H1 (cell line): ENCODE results near the gene CHST3. TPM values are rescaled to one million over a fixed set of nuclear protein-coding genes. Genes with fewer than 3 reads are reported as not detected.

Source experiments
- CTCF ChIA-PET: fragments of 300-600 bp; sonication (Branson Sonifier 250); formaldehyde crosslinking; loops from one replicate; lab custom pipeline; 2021; ENCODE audit not compliant: partially characterized antibody; lab: Charles Lee
- POLR2A ChIA-PET: fragments of 300-600 bp; sonication (Branson Sonifier 250); formaldehyde crosslinking; loops from one replicate; lab custom pipeline; 2021; ENCODE audit warnings: inconsistent platforms; ENCODE audit not compliant: partially characterized antibody; lab: Charles Lee
- DNase-seq, 2 experiments: peaks; one replicate each; pipeline versions ENCODE4 v3.0.0 to v3.0.0-alpha.2; 2010 to 2022; ENCODE audit warnings: low spot score in 2 of 2, low read depth in 1 of 2, mixed read lengths in 1 of 2
- FAIRE-seq: peaks from 2 replicates; lab custom pipeline; 2011; peaks lifted over from hg19 to GRCh38; lab: Jason Lieb, UNC
- H2AFZ ChIP-seq: 2 replicates; pipeline ENCODE4 v1.8.1; 2012; ENCODE audit warnings: low read length, inconsistent platforms
- H2AK5ac ChIP-seq: 2 replicates; pipeline ENCODE4 v1.6.1; 2013; ENCODE audit warnings: low read depth, low read length
- H2BK120ac ChIP-seq: replicated peaks from 2 replicates; pipeline ENCODE3; 2013; ENCODE audit warnings: low read depth, low read length, inconsistent platforms
- H2BK12ac ChIP-seq: 2 replicates; pipeline ENCODE4 v1.6.1; 2013; ENCODE audit warnings: low read depth, low read length
- H2BK15ac ChIP-seq: 2 replicates; pipeline ENCODE4 v1.6.1; 2013; ENCODE audit warnings: low read length
- H2BK20ac ChIP-seq: 2 replicates; pipeline ENCODE4 v1.6.1; 2013; ENCODE audit warnings: low read length
- H2BK5ac ChIP-seq: 2 replicates; pipeline ENCODE4 v1.6.1; 2013; ENCODE audit warnings: low read depth, low read length
- H3K14ac ChIP-seq: 2 replicates; pipeline ENCODE4 v1.6.1; 2013; ENCODE audit warnings: inconsistent platforms; ENCODE audit not compliant: insufficient read length
- H3K18ac ChIP-seq: 2 replicates; pipeline ENCODE4 v1.6.1; 2013; ENCODE audit warnings: low read length; ENCODE audit errors: extremely low read depth
- H3K23ac ChIP-seq: 2 replicates; pipeline ENCODE4 v1.6.1; 2013; ENCODE audit warnings: inconsistent platforms; ENCODE audit not compliant: insufficient read length
- H3K23me2 ChIP-seq: 2 replicates; pipeline ENCODE4 v1.6.1; 2013; ENCODE audit warnings: low read depth, low read length
- H3K27ac ChIP-seq: 2 replicates; pipeline ENCODE4 v1.6.1; 2011; ENCODE audit warnings: low read depth, low read length, inconsistent platforms
- H3K27me3 ChIP-seq, 4 experiments: replicated peaks in 1 of 4; 1 replicate in 1 of 4; 2 replicates in 3 of 4; pipeline versions ENCODE4 v1.6.1 to v1.8.1; 2011 to 2013; ENCODE audit warnings: low read length in 3 of 4, mild to moderate bottlenecking in 3 of 4, inconsistent platforms in 2 of 4, mixed read lengths in 2 of 4, moderate library complexity in 1 of 4; ENCODE audit not compliant: control insufficient read depth in 3 of 4, insufficient read depth in 3 of 4; ENCODE audit errors: extremely low read depth in 1 of 4
- H3K36me3 ChIP-seq, 4 experiments: 2 replicates each; pipeline versions ENCODE4 v1.6.1 to v1.8.1; 2011 to 2013; ENCODE audit warnings: mild to moderate bottlenecking in 4 of 4, low read length in 3 of 4, moderate library complexity in 2 of 4, control low read depth in 1 of 4, inconsistent platforms in 1 of 4; ENCODE audit not compliant: insufficient read depth in 4 of 4, control insufficient read depth in 2 of 4
- H3K4ac ChIP-seq: replicated peaks from 2 replicates; pipeline ENCODE3; 2013; ENCODE audit warnings: low read length, low read depth, mixed read lengths, inconsistent platforms; ENCODE audit not compliant: insufficient read length
- H3K4me1 ChIP-seq, 4 experiments: replicated peaks in 1 of 4; 1 replicate in 1 of 4; 2 replicates in 3 of 4; pipeline versions ENCODE4 v1.6.1 to v1.8.1; 2011 to 2013; ENCODE audit warnings: low read length in 3 of 4, inconsistent platforms in 2 of 4, mixed read lengths in 1 of 4; ENCODE audit not compliant: insufficient read depth in 4 of 4, control insufficient read depth in 3 of 4
- H3K4me2 ChIP-seq, 2 experiments: 2 replicates each; pipeline versions ENCODE4 v1.6.1 to v1.8.1; 2011 to 2013; ENCODE audit warnings: low read depth in 2 of 2, low read length in 2 of 2, control low read depth in 1 of 2, inconsistent platforms in 1 of 2, mild to moderate bottlenecking in 1 of 2; ENCODE audit not compliant: insufficient read depth in 1 of 2
- H3K4me3 ChIP-seq, 4 experiments: fragments of 200-600, 300-600 bp in 1 of 4; sonication (generic), shearing (Covaris generic), sonication (Bioruptor Twin) in 1 of 4; 2 replicates each; pipeline versions ENCODE4 v1.5.1 to v1.8.1; 2011 to 2016; ENCODE audit warnings: low read length in 4 of 4, low read depth in 3 of 4, control low read depth in 2 of 4, inconsistent platforms in 2 of 4, mild to moderate bottlenecking in 2 of 4, mixed read lengths in 1 of 4, moderate library complexity in 1 of 4; ENCODE audit not compliant: insufficient read depth in 2 of 4; ENCODE audit errors: extremely low read depth in 1 of 4
- H3K56ac ChIP-seq: replicated peaks from 2 replicates; pipeline ENCODE3; 2013; ENCODE audit warnings: low read depth, mild to moderate bottlenecking, mixed read lengths, low read length, inconsistent platforms; ENCODE audit not compliant: insufficient read length
- H3K79me1 ChIP-seq: 2 replicates; pipeline ENCODE4 v1.6.1; 2013; ENCODE audit warnings: low read depth, low read length, control low read depth
- H3K79me2 ChIP-seq, 2 experiments: 2 replicates each; pipeline versions ENCODE4 v1.6.1 to v1.8.1; 2012 to 2013; ENCODE audit warnings: low read length in 2 of 2, mild to moderate bottlenecking in 2 of 2, inconsistent platforms in 1 of 2; ENCODE audit not compliant: insufficient read depth in 2 of 2, control insufficient read depth in 1 of 2
- H3K9ac ChIP-seq, 4 experiments: replicated peaks in 1 of 4; 1 replicate in 1 of 4; 2 replicates in 3 of 4; pipeline versions ENCODE4 v1.6.1 to v1.8.1; 2011 to 2013; ENCODE audit warnings: low read depth in 3 of 4, low read length in 3 of 4, control low read depth in 2 of 4, mild to moderate bottlenecking in 2 of 4, moderate library complexity in 2 of 4, inconsistent platforms in 1 of 4; ENCODE audit errors: extremely low read depth in 1 of 4
- H3K9me3 ChIP-seq, 2 experiments: 2 replicates each; pipeline versions ENCODE4 v1.6.1 to v1.8.1; 2012 to 2013; ENCODE audit warnings: mild to moderate bottlenecking in 2 of 2, moderate library complexity in 2 of 2, control low read depth in 1 of 2, inconsistent platforms in 1 of 2, low read depth in 1 of 2, low read length in 1 of 2, mixed read lengths in 1 of 2; ENCODE audit not compliant: insufficient read depth in 2 of 2
- H4K20me1 ChIP-seq, 2 experiments: replicated peaks in 1 of 2; 2 replicates each; pipeline versions ENCODE3 to v1.8.1; 2011 to 2013; ENCODE audit warnings: inconsistent platforms in 2 of 2, low read length in 2 of 2, mild to moderate bottlenecking in 1 of 2; ENCODE audit not compliant: insufficient read depth in 2 of 2, control insufficient read depth in 1 of 2
- H4K5ac ChIP-seq: 2 replicates; pipeline ENCODE4 v1.6.1; 2013; ENCODE audit warnings: low read length, low read depth, mixed read lengths, inconsistent platforms; ENCODE audit not compliant: insufficient read length
- H4K8ac ChIP-seq: 2 replicates; pipeline ENCODE4 v1.8.0; 2013; ENCODE audit warnings: mild to moderate bottlenecking, moderate library complexity, low read length, inconsistent platforms; ENCODE audit not compliant: insufficient read depth; ENCODE audit errors: extremely low read depth
- H4K91ac ChIP-seq: replicated peaks from 2 replicates; pipeline ENCODE3; 2013; ENCODE audit warnings: low read length, mixed read lengths, inconsistent platforms; ENCODE audit not compliant: insufficient read length
- KDM1A ChIP-seq: fragments of 200-600, 300-600 bp; sonication (generic); IDR thresholded peaks from 2 replicates; pipeline ENCODE4 v1.7.1; 2016; ENCODE audit warnings: mild to moderate bottlenecking, low read length, borderline replicate concordance
- NRF1 ChIP-seq: IDR thresholded peaks from 2 replicates; pipeline ENCODE4 v1.6.1; 2011; ENCODE audit warnings: mild to moderate bottlenecking, low read depth, low read length, improper control_type of control experiment
- POLR2A ChIP-seq, 2 experiments: IDR thresholded peaks; 1 replicate in 1 of 2; 2 replicates in 1 of 2; pipeline ENCODE4 v1.6.1; 2011; ENCODE audit warnings: low read depth in 2 of 2, low read length in 2 of 2, mild to moderate bottlenecking in 2 of 2; ENCODE audit errors: control extremely low read depth in 1 of 2
- TAF1 ChIP-seq: IDR thresholded peaks from 2 replicates; pipeline ENCODE4 v1.6.1; 2011; ENCODE audit warnings: mild to moderate bottlenecking, low read depth, low read length
- WGBS, 2 experiments: shearing (Covaris generic) in 1 of 2; methylation state at CpG; one replicate each; pipeline versions ENCODE4 v1.1.6 to v1.1.7; 2013 to 2015; ENCODE audit warnings: low lambda C conversion rate in 2 of 2, mixed read lengths in 2 of 2, inconsistent platforms in 1 of 2, low coverage in 1 of 2, missing lambda C conversion rate in 1 of 2; ENCODE audit not compliant: insufficient replicate concordance in 2 of 2, insufficient coverage in 1 of 2, insufficient read length in 1 of 2; ENCODE audit errors: extremely low coverage in 1 of 2, missing lambda C conversion rate in 1 of 2; 5-methylcytosine and 5-hydroxymethylcytosine counted together
- polyA plus RNA-seq, 7 experiments: library from polyadenylated mRNA; depleted of rRNA in 3 of 7; stranded (reverse) in 5 of 7; unstranded in 2 of 7; fragments of >200 nt in 5 of 7; fragments of 200-250 nt in 2 of 7; gene quantifications; 1 replicate in 5 of 7; 2 replicates in 1 of 7; 4 replicates in 1 of 7; pipeline versions ENCODE4 v1.2.1 to v1.2.3, GENCODE V29; 2011 to 2013; ENCODE audit warnings: missing spikeins in 2 of 7, mixed read lengths in 2 of 7
- total RNA-seq: library from RNA; stranded (reverse); fragmentation: NEBNext Ultra II Directional; extraction: Animal tissue kit (Norgen Biotek cat#: 25700); gene quantifications from 2 replicates; pipeline ENCODE4 v1.2.1, GENCODE V29; 2021

The CHST3 gene
- total and polyA plus RNA-seq, 2 of the 8 experiments (the other 6 are each of a cell fraction or from before 2014, with no cell fraction given), result 2.0 to 5.8 TPM

- no peak overlapping the region for H2BK120ac ChIP-seq
- no peak overlapping the region for H3K23ac ChIP-seq
- no peak overlapping the region for H4K91ac ChIP-seq
- no peak overlapping the region; the same call in 1 of the 2 replicates for H2AK5ac ChIP-seq
- 91% methylated on average over 8 of the region's 8 CpGs; no CpG with 5 or more reads in 1 of the 2 experiments for WGBS, 2 experiments
- H4K5ac ChIP-seq, result no peak overlapping the region
- H3K4ac ChIP-seq, result no peak overlapping the region
- H2BK15ac ChIP-seq, result no peak overlapping the region
- H3K4me1 ChIP-seq, result peaks cover 0 to 4% (median 2%) of the 10 kb centered on the region in 4 experiments; a peak in 2 of 7 replicates
- DNase-seq, result no peak
- H3K23me2 ChIP-seq, result no peaks in the 10 kb centered on the region
- H3K9me3 ChIP-seq, result no peaks in the 10 kb centered on the region
- no peak for TF ChIP-seq TAF1
- TF ChIP-seq POLR2A (IDR thresholded peaks at IDR 0.05; ENCODE audit: control extremely low read depth in 1 of 2, low read depth in 2 of 2, low read length in 2 of 2), result no peak
- TF ChIP-seq KDM1A, result no peak
- no peak for TF ChIP-seq NRF1
- no peak overlapping the region for H3K14ac ChIP-seq
- FAIRE-seq, result no peak
- no peak overlapping the region for H2BK5ac ChIP-seq
- no peak overlapping the region for H3K4me2 ChIP-seq
- no peak overlapping the region for H3K9ac ChIP-seq
- H2BK12ac ChIP-seq, result 0 out of 2 replicates have a peak overlapping the region, but pooled peaks have one; percentile 20
- no peaks in the 10 kb centered on the region for H3K79me1 ChIP-seq
- no peak overlapping the region for H3K56ac ChIP-seq
- H4K8ac ChIP-seq, result no peak overlapping the region
- ChIA-PET CTCF (interaction anchor here (0.8 to 4.2 kb wide), 6 partner anchors 12 to 81 kb away, joined by 3 to 42 read pairs (median 4); no protein-coding TSS in a partner anchor), POLR2A (no interaction called here)
- no peaks in the 10 kb centered on the region for H3K79me2 ChIP-seq
- no peak overlapping the region for H2AFZ ChIP-seq
- no peak overlapping the region for H3K4me3 ChIP-seq
- H4K20me1 ChIP-seq, result no peaks in the 10 kb centered on the region
- no peak overlapping the region for H3K18ac ChIP-seq
- H3K27ac ChIP-seq, result no peak overlapping the region
- H2BK20ac ChIP-seq, result no peak overlapping the region
- peaks cover 0 to 2% (median 0%) of the 10 kb centered on the region in 4 experiments; a peak in 1 of 7 replicates for H3K27me3 ChIP-seq
- H3K36me3 ChIP-seq, result no peaks in the 10 kb centered on the region
These were observed 73.1 kb downstream of the CHST3 start for GRCh38 chr10:72037266-72037665.
